Small intestine (tissue), 7 donors: ENCODE measurements around the gene FAM210A. TPM values are rescaled to one million over a fixed set of nuclear protein-coding genes. Genes with fewer than 3 reads are reported as not detected.
"Not testable (repeated sequence)": the region's sequence is repeated elsewhere in the genome, so short reads cannot be mapped to it uniquely, and the experiment has no call there.

Experiments
- DNase-seq, 2 donors: peaks; one replicate each; pipeline versions ENCODE4 v3.0.0 to v3.0.0-alpha.2; 2013
- FAIRE-seq: peaks from 2 replicates; lab custom pipeline; 2012; peaks lifted over from hg19 to GRCh38; lab: Jason Lieb, UNC
- H3K27ac ChIP-seq, 3 donors: one replicate each; pipeline ENCODE4 v1.5.1; 2013; ENCODE audit warnings: low read length in 2 of 3, mild to moderate bottlenecking in 2 of 3, control low read depth in 1 of 3, inconsistent platforms in 1 of 3, low read depth in 1 of 3, moderate library complexity in 1 of 3
- H3K27me3 ChIP-seq, 3 donors: one replicate each; pipeline ENCODE4 v1.6.1; 2013; ENCODE audit warnings: low read length in 3 of 3, inconsistent platforms in 1 of 3; ENCODE audit not compliant: control insufficient read depth in 3 of 3, insufficient read depth in 3 of 3
- H3K36me3 ChIP-seq, 3 donors: one replicate each; pipeline ENCODE4 v1.6.1; 2013; ENCODE audit warnings: low read length in 3 of 3, inconsistent platforms in 1 of 3, low read depth in 1 of 3, mild to moderate bottlenecking in 1 of 3, moderate library complexity in 1 of 3; ENCODE audit not compliant: control insufficient read depth in 3 of 3, insufficient read depth in 2 of 3
- H3K4me1 ChIP-seq, 3 donors: one replicate each; pipeline ENCODE4 v1.6.1; 2013; ENCODE audit warnings: low read length in 2 of 3, inconsistent platforms in 1 of 3, low read depth in 1 of 3, mild to moderate bottlenecking in 1 of 3, moderate library complexity in 1 of 3; ENCODE audit not compliant: control insufficient read depth in 3 of 3, insufficient read depth in 2 of 3
- H3K4me3 ChIP-seq, 3 donors: one replicate each; pipeline ENCODE4 v1.5.1; 2013; ENCODE audit warnings: low read length in 3 of 3, control low read depth in 1 of 3, inconsistent platforms in 1 of 3, low read depth in 1 of 3, mild to moderate bottlenecking in 1 of 3, moderate library complexity in 1 of 3
- H3K9me3 ChIP-seq, 2 donors: one replicate each; pipeline ENCODE4 v1.6.1; 2013; ENCODE audit warnings: low read depth in 1 of 2, low read length in 1 of 2; ENCODE audit not compliant: control insufficient read depth in 2 of 2, insufficient read depth in 1 of 2
- WGBS, 3 donors: extraction: QIAGEN DNeasy Blood & Tissue Kit; methylation state at CpG; one replicate each; pipeline ENCODE4 v1.1.7; 2013; 5-methylcytosine and 5-hydroxymethylcytosine counted together
- polyA plus RNA-seq, 4 donors: library from polyadenylated mRNA; stranded (reverse) in 3 of 4; unstranded in 1 of 4; fragments of 200-250 nt in 3 of 4; fragments of 120-200 nt in 1 of 4; gene quantifications; one replicate each; pipeline versions ENCODE4 v1.2.1 to v1.2.3, GENCODE V29; 2013
- donor health status: healthy with polysubstance abuse.
- donor health status: control.
- donor health status: control.
- donor health status: Bipolar disorder and iron deficiency.
- donor health status: healthy.

The FAM210A gene
- polyA plus RNA-seq, 4 donors, result 4.3 to 18.1 (median 7.5) TPM

DNA sequence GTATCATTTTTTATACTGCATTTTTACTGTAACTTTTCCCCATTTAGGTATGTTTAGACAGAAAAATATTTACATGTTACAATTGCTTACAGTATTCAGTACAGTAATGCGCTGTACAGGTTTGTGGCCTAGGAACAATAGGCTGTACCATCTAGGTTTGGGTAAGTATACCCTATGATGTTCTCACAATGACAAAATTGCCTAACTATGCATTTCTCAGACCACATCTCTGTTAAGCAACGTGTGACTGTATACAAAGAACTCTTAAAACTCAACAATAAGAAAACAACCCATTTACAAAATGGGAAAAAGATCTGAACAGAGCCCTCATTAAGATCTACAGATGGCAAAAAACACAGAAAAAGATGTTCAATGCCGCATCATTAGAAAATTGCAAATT lies 29.4 kb downstream of the FAM210A start:
- Histone ChIP-seq H3K4me3 (no peak overlapping the region), H3K27me3 (no peaks in the 10 kb centered on the region), H3K9me3 (peaks cover 2 to 30% of the 10 kb centered on the region in 2 donors), H3K36me3 (peaks cover 0 to 3% (median 0%) of the 10 kb centered on the region in 3 donors), H3K4me1 (no peaks in the 10 kb centered on the region), H3K27ac (no peak overlapping the region)
- DNase-seq (no peak), FAIRE-seq (no peak)
- 91 to 95% (median 91%) methylated on average over 3 of the region's 3 CpGs for WGBS, 3 donors

DNA sequence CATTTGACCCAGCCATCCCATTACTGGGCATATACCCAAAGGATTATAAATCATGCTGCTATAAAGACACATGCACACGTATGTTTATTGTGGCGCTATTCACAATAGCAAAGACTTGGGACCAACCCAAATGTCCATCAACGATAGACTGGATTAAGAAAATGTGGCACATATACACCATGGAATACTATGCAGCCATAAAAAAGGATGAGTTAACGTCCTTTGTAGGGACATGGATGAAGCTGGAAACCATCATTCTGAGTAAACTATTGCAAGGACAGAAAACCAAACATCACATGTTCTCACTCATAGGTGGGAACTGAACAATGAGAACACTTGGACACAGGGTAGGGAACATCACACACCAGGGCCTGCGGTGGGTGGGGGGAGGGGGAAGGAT lies 31.0 kb downstream of the FAM210A start:
- H3K27me3 ChIP-seq, H3K27ac ChIP-seq, FAIRE-seq, H3K36me3 ChIP-seq, H3K4me1 ChIP-seq, DNase-seq, H3K4me3 ChIP-seq: not testable (repeated sequence)
- WGBS, 3 donors, result 92 to 94% (median 93%) methylated on average over 5 of the region's 5 CpGs
- H3K9me3 ChIP-seq, result peaks cover 0 to 22% of the 10 kb centered on the region in 2 donors

DNA sequence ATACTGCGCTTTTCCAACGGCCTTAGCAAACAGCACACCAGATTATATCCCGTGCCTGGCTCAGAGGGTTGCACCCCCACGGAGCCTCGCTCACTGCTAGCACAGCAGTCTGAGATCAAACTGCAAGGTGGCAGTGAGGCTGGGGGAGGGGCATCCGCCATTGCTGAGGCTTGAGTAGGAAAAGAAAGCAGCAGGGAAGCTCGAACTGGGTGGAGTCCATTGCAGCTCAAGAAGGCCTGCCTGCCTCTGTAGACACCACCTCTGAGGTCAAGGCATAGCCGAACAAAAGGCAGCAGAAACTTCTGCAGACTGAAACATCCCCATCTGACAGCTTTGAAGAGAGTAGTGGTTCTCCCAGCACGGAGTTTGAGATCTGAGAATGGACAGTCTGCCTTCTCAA lies 36.3 kb downstream of the FAM210A start:
- not testable (repeated sequence) for H3K4me3 ChIP-seq, H3K36me3 ChIP-seq, DNase-seq, H3K27ac ChIP-seq, FAIRE-seq, H3K27me3 ChIP-seq, H3K4me1 ChIP-seq
- WGBS, 3 donors, result 96 to 98% (median 96%) methylated on average over 9 of the region's 9 CpGs
- peaks cover 0 to 22% of the 10 kb centered on the region in 2 donors for H3K9me3 ChIP-seq

DNA sequence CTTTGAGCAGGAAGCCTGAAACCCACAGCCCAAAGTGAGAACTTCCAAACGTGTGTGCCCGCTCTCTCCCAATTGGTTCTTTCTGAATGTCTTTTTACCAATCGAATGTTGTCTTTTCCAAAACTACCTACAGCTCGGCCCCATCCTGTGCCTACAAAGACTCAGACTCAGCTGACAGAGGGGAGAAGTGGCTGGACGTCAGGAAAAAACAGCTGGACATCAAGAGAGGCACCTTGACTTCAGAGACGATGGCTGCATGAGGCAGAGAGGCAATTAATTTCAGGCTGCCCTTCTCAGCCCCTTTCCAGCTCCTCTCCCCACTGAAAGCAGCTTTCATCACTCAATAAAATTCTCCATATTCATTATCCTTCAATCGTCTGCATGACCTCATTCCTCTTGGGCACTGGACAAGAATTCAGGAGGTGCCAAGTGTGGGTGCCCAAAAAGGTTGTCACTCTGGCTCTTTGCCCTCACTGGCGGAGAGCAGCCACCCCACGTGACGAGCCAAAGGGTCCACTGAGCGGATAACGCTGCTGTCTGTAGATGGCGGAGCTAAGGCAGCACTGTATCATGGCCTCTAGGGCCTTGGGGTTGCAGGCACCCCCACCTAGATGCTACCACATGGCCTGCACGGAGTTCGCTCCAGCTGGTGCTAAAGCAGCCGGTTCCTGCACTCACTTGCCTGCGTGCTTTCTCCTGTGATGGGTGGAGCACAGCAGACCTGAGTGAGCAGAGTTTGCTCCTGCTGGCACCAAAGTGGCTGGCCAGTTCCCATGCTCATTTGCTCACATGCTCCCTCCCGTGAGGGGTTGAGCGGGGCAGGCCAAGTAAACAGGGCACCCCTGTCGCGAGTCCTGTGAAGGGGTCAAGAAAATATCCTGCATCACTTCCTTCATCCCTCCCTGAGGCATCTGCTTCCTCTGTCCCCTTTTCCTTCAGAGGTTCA lies 37.9 kb downstream of the FAM210A start:
- Histone ChIP-seq H3K27me3 (no peaks in the 10 kb centered on the region), H3K4me3 (no peak overlapping the region), H3K36me3 (peaks cover 0 to 2% (median 0%) of the 10 kb centered on the region in 3 donors), H3K4me1 (no peaks in the 10 kb centered on the region), H3K9me3 (peaks cover 0 to 22% of the 10 kb centered on the region in 2 donors), H3K27ac (no peak overlapping the region)
- DNase-seq (no peak), FAIRE-seq (no peak)
- WGBS, 3 donors, result 93 to 95% (median 93%) methylated on average over 21 of the region's 21 CpGs

DNA sequence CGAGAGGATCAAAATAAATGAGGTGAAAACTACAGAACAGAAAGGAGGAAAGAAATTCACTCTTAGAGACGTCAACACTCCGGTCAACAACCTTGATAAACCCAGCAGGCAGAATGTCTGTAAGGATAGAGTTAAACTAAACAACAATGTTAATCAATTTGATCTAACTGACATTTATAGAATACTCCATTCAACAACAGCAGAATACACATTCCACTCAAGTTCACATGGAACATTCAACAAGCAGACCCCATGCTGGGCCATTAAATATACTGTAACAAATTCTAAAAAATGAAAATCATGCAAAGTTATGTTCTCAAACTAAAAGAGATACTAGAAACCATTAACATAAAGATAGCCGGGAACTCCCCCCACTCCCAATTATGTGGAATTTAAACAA lies 41.8 kb downstream of the FAM210A start:
- Histone ChIP-seq H3K9me3 (peaks cover 0 to 14% of the 10 kb centered on the region in 2 donors), H3K27me3 (no peaks in the 10 kb centered on the region), H3K4me3 (no peak overlapping the region), H3K4me1 (no peaks in the 10 kb centered on the region), H3K27ac (no peak overlapping the region), H3K36me3 (peaks cover 0 to 2% (median 2%) of the 10 kb centered on the region in 3 donors)
- 90 to 96% (median 96%) methylated on average over 4 of the region's 4 CpGs for WGBS, 3 donors
- FAIRE-seq (no peak), DNase-seq (no peak)

DNA sequence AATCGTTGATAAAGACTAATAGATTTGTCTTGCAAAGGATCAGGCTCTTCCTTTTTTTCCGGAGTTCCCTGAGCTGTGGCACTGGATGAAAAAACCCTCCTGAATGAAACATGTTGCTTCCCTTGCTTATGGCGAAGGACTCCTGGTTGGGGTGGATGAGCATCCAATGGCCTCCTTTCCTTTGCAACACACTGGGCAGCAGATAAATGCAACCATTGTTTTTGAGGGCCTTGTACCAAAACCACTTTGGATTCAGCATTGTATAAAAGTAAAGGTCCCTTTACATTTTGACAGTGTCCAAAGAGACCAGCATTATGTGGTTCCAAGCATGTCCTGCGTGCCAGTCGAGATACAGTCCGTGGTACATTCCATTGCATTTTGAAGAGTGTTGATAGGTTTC lies 44.7 kb downstream of the FAM210A start:
- WGBS, 3 donors, result 94 to 97% (median 96%) methylated on average over 6 of the region's 6 CpGs
- H3K27me3 ChIP-seq, result no peaks in the 10 kb centered on the region
- H3K4me3 ChIP-seq, result no peak overlapping the region
- FAIRE-seq, result no peak
- DNase-seq, result no peak
- no peak overlapping the region for H3K27ac ChIP-seq
- peaks cover 0 to 6% of the 10 kb centered on the region in 2 donors for H3K9me3 ChIP-seq
- H3K36me3 ChIP-seq, result peaks cover 0 to 2% (median 0%) of the 10 kb centered on the region in 3 donors
- H3K4me1 ChIP-seq, result no peaks in the 10 kb centered on the region

DNA sequence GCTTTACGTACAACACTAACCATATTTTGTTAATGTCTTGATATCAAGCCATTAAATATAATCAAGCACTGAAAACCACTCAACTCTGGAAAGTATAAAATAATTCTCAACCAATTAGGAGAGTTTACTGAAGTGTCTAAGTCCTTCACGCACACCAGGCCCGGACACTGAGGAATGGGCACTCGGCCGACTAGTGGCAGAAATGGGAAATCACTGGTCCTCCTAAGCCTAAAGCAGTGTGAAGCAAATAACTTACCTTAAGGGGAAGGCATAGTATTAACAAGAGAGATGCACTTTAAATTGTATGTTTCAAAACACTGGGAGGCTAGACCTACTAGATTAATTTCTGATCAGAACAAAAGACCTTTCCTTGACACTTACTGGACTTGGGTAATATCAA lies 45.7 kb downstream of the FAM210A start:
- no peak for FAIRE-seq
- H3K4me1 ChIP-seq, result no peaks in the 10 kb centered on the region
- H3K4me3 ChIP-seq, result no peak overlapping the region
- H3K27me3 ChIP-seq, result no peaks in the 10 kb centered on the region
- H3K9me3 ChIP-seq, result peaks cover 0 to 8% of the 10 kb centered on the region in 2 donors
- 73 to 91% (median 77%) methylated on average over 5 of the region's 5 CpGs for WGBS, 3 donors
- H3K27ac ChIP-seq, result no peak overlapping the region
- peaks cover 0 to 2% (median 0%) of the 10 kb centered on the region in 3 donors for H3K36me3 ChIP-seq
- DNase-seq, result peak; percentile 17 to 37

DNA sequence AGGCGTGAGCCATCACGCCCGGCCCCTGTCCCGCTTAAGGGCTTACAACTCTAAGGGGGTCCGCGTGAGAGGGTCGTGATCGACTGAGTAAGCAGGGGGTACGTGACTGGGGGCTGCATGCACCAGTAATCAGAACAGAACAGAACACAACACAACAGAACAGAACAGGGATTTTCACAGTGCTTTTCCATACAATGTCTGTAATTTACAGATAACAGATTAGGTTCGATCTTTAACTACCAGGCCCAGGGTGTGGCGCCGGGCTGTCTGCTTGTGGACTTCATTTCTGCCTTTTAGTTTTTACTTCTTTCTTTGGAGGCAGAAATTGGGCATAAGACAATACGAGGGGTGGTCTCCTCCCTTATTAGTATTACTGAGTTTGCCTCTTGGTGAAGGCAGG lies 49.0 kb downstream of the FAM210A start:
- H3K36me3 ChIP-seq, result not testable (repeated sequence)
- WGBS, 3 donors, result 98 to 99% (median 98%) methylated on average over 13 of the region's 13 CpGs

More for the DNA sequence above, 49.0 kb downstream of the FAM210A start:
- H3K4me3 ChIP-seq, H3K27ac ChIP-seq, FAIRE-seq, DNase-seq, H3K27me3 ChIP-seq, H3K4me1 ChIP-seq, H3K9me3 ChIP-seq: not testable (repeated sequence)
